Heart right ventricle (tissue), 16 donors: ENCODE measurements around the gene ADAT1. TPM values are rescaled to one million over a fixed set of nuclear protein-coding genes. Genes with fewer than 3 reads are reported as not detected.
A peak's percentile ranks its signal among the peaks of the same experiment; 100 is the strongest.

Source experiments
- ATAC-seq, 8 donors: fragments of 200-7000 bp; cut with Tn5 transposase; one replicate each; pipeline ENCODE4 v1.9.1; 2020; ENCODE audit warnings: mild to moderate bottlenecking in 8 of 8, moderate library complexity in 8 of 8, moderate number of reproducible peaks in 1 of 8
- DNase-seq, 2 donors: peaks; one replicate each; pipeline ENCODE4 v3.0.0-alpha.2; 2020
- H3K27ac ChIP-seq, 10 donors: fragments of 200-600 bp; sonication (generic) in 2 of 10; one replicate each; pipeline versions ENCODE4 v1.5.0 to v1.8.0; 2020 to 2022; ENCODE audit warnings: mild to moderate bottlenecking in 3 of 10
- H3K27me3 ChIP-seq, 7 donors: fragments of 200-600 bp; one replicate each; pipeline ENCODE4 v1.8.0; 2021 to 2022; ENCODE audit warnings: mild to moderate bottlenecking in 2 of 7
- H3K36me3 ChIP-seq, 9 donors: fragments of 200-600 bp; sonication (generic) in 1 of 9; one replicate each; pipeline versions ENCODE4 v1.5.0 to v1.8.0; 2020 to 2022; ENCODE audit warnings: mild to moderate bottlenecking in 2 of 9
- H3K4me1 ChIP-seq, 9 donors: fragments of 200-600 bp; sonication (generic) in 1 of 9; one replicate each; pipeline versions ENCODE4 v1.5.0 to v1.8.0; 2020 to 2022; ENCODE audit warnings: mild to moderate bottlenecking in 4 of 9
- H3K4me3 ChIP-seq, 10 donors: fragments of 200-600 bp; sonication (generic) in 2 of 10; one replicate each; pipeline versions ENCODE4 v1.5.0 to v1.8.0; 2020 to 2022; ENCODE audit warnings: mild to moderate bottlenecking in 7 of 10, moderate library complexity in 2 of 10
- H3K9me3 ChIP-seq, 11 donors: fragments of 200-600 bp in 10 of 11; sonication (generic) in 2 of 11; one replicate each; pipeline versions ENCODE4 v1.5.0 to v1.8.0; 2013 to 2022; ENCODE audit warnings: mild to moderate bottlenecking in 2 of 11, control low read depth in 1 of 11, moderate library complexity in 1 of 11
- CTCF ChIP-seq, 9 donors: fragments of 200-600 bp; sonication (generic) in 2 of 9; IDR thresholded peaks; one replicate each; pipeline versions ENCODE4 v1.5.0 to v1.8.0; 2021 to 2022; ENCODE audit warnings: antibody characterized with exemption in 9 of 9, mild to moderate bottlenecking in 5 of 9, moderate library complexity in 1 of 9
- WGBS, 2 donors: extraction: QIAGEN DNeasy Blood & Tissue Kit; methylation state at CpG; one replicate each; pipeline ENCODE4 v1.1.7; 2013; ENCODE audit warnings: inconsistent platforms in 1 of 2; 5-methylcytosine and 5-hydroxymethylcytosine counted together
- intact Hi-C, 10 donors: fragments of 100-400 bp; cut with DNase I; formaldehyde crosslinking; loops; one replicate each; pipeline versions ENCODE4 v1.11.1 to v1.14.2; 2022
- polyA plus RNA-seq, 2 donors: library from polyadenylated mRNA; stranded (reverse); fragments of 200-250 nt; gene quantifications; one replicate each; pipeline ENCODE4 v1.2.3, GENCODE V29; 2013
- total RNA-seq, 10 donors: library from RNA; stranded (reverse); fragmentation: NEBNext Ultra II Directional in 3 of 10; extraction: Animal tissue kit (Norgen Biotek cat#: 25700) in 3 of 10; gene quantifications; one replicate each; pipeline versions ENCODE4 v1.2.1 to v1.2.4, GENCODE V29; 2021 to 2023
- donor health status: Arrhythmogenic right ventricular cardiomyopathy.
- donor health status: ischemic (EF 13 %, LVEDD 7.1; RV severe dilation, severe dysfunction).
- donor health status: healthy with polysubstance abuse.
- donor health status: DM: no; HTN: yes; CAD: no.
- donor health status: DM: no; HTN: no; CAD: no.
- donor health status: ischemic (EF 25% LVEDD 6.9; RV normal size, moderate dysfunction).
- donor health status: ischemic (EF 25% LVEDD 5.7; RV mildly dilated, moderate dysfunction).
- donor health status: healthy.
- donor health status: DM: yes; HTN: yes; CAD: no.
- donor health status: Ischemic cardiomyopathy.
- donor health status: ischemic (EF 35%, LVEDD 5.7; RV mildly dilated, moderate dysfunction).
- donor health status: nonischemic (EF 11% LVEDD 7.7; RV severe dilation, severe dysfunction).
- donor health status: DM: yes; HTN: yes; CAD: no.
- donor health status: PGD.
- donor health status: ischemic (EF 29% LVEDD 5.4; RV normal size, mild dysfunction).
- donor health status: nonischemic (EF 23%, LVEDD 6.1; RV moderate dilation, normal function).

The ADAT1 gene
- total and polyA plus RNA-seq, 12 donors: 6.1 to 30.6 (median 20.5) TPM

- ATAC-seq (no peak), DNase-seq (no peak)
- H3K4me1 ChIP-seq: peaks cover 0 to 25% (median 17%) of the 10 kb centered on the region in 9 donors
- TF ChIP-seq CTCF (IDR thresholded peaks at IDR 0.05): no peak
- 96 to 97% methylated on average over 3 of the region's 3 CpGs for WGBS, 2 donors
- H3K36me3 ChIP-seq: peaks cover 0 to 85% (median 44%) of the 10 kb centered on the region in 9 donors
- peak overlapping the region in 1 of 10 donors; percentile 58 for H3K27ac ChIP-seq
- intact Hi-C loops: loop anchor here in 1 of 10 donors (10.0 kb wide), 1 partner anchor 102 kb away; no protein-coding TSS in a partner anchor
- H3K27me3 ChIP-seq: no peaks in the 10 kb centered on the region
- H3K9me3 ChIP-seq: no peaks in the 10 kb centered on the region
- no peak overlapping the region for H3K4me3 ChIP-seq
Observed at GRCh38 chr16:75617121-75617520, 6.0 kb downstream of the ADAT1 start.

GRCh38 chr16:75616521-75617010 is 6.5 kb downstream of the ADAT1 start:
- ATAC-seq (no peak), DNase-seq (no peak)
- no peak for TF ChIP-seq CTCF (IDR thresholded peaks at IDR 0.05)
- Histone ChIP-seq H3K27ac (peak overlapping the region in 1 of 10 donors; percentile 58), H3K4me3 (no peak overlapping the region), H3K9me3 (no peaks in the 10 kb centered on the region), H3K27me3 (no peaks in the 10 kb centered on the region), H3K36me3 (peaks cover 0 to 91% (median 49%) of the 10 kb centered on the region in 9 donors), H3K4me1 (peaks cover 0 to 19% (median 12%) of the 10 kb centered on the region in 9 donors)
- intact Hi-C loops: loop anchor here in 1 of 10 donors (10.0 kb wide), 1 partner anchor 102 kb away; no protein-coding TSS in a partner anchor
- 94 to 96% methylated on average over 4 of the region's 4 CpGs for WGBS, 2 donors

- DNase-seq (no peak), ATAC-seq (no peak)
- Histone ChIP-seq H3K27ac (peak overlapping the region in 1 of 10 donors; percentile 58), H3K9me3 (no peaks in the 10 kb centered on the region), H3K27me3 (no peaks in the 10 kb centered on the region), H3K4me1 (peaks cover 0 to 10% (median 2%) of the 10 kb centered on the region in 9 donors), H3K4me3 (no peak overlapping the region), H3K36me3 (peaks cover 0 to 100% (median 55%) of the 10 kb centered on the region in 9 donors)
- TF ChIP-seq CTCF (IDR thresholded peaks at IDR 0.05): no peak
- intact Hi-C loops: loop anchor here in 1 of 10 donors (10.0 kb wide), 1 partner anchor 101 kb away; no protein-coding TSS in a partner anchor
- WGBS, 2 donors: 96 to 98% methylated on average over 2 of the region's 2 CpGs
Observed at GRCh38 chr16:75615619-75616018, 7.5 kb downstream of the ADAT1 start.

DNA sequence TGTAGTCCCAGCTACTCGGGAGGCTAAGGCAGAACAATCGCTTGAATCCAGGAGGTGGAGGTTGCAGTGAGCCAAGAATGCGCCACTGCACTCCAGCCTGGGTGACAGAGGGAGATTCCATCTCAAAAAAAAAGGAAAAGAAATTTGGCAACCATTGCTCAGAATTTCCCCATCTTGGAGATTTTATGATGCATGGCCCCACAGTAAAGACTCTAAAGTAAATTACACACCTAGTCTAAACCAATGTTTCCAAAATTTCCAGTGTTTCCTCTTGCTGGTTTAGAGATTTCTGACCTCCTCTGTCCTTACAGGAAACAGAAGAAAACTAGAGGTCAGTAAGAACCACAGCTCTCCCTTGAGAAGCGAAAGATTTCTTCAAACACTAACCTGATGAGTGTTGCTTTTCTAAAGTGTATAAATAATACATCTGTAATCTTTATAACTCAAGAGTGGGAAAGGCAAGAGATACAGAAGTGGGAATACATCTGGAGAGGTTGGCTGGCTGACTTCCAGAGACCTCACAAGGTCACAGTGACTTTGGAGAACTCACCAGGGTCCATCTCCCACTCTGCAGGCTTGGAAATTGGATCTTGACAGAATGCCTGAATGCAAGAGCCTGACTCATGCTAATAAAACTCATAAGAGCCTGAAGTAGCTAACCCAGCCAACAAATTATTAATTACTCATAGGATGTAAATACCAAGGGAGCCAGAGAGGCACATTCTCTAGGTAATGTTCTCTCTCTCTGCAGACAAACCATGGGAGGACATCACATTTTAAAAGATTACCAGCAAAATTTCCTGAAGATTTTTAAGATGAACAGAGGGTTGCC is 8.8 kb downstream of the ADAT1 start:
- no peaks in the 10 kb centered on the region for H3K9me3 ChIP-seq
- TF ChIP-seq CTCF (IDR thresholded peaks at IDR 0.05): no peak
- 89 to 94% methylated on average over 4 of the region's 4 CpGs for WGBS, 2 donors
- no peak overlapping the region for H3K27ac ChIP-seq
- H3K4me1 ChIP-seq: peaks cover 0 to 5% (median 0%) of the 10 kb centered on the region in 9 donors
- H3K27me3 ChIP-seq: no peaks in the 10 kb centered on the region
- intact Hi-C loops: loop anchor here in 1 of 10 donors (10.0 kb wide), 1 partner anchor 99 kb away; no protein-coding TSS in a partner anchor
- no peak for DNase-seq
- H3K36me3 ChIP-seq: peaks cover 0 to 100% (median 66%) of the 10 kb centered on the region in 9 donors
- no peak for ATAC-seq
- H3K4me3 ChIP-seq: no peak overlapping the region
